ENCODE measurements around the gene CCM2L. TPM values are rescaled to one million over a fixed set of nuclear protein-coding genes. Genes with fewer than 3 reads are reported as not detected.
A peak's percentile ranks its signal among the peaks of the same experiment; 100 is the strongest.

The CCM2L gene
- total and polyA plus RNA-seq, 9 of the 15 experiments (the other 6 are each of a cell fraction or from before 2014, with no cell fraction given), result 0.04 TPM; not detected in 8

- TF ChIP-seq SFPQ (IDR thresholded peaks at IDR 0.05; ENCODE audit: low read depth, low read length) (no peak), CBX3 (IDR thresholded peaks at IDR 0.05; ENCODE audit: borderline replicate concordance in 1 of 2, low read length in 2 of 2) (no peak), TCFL5 (CRISPR knock-in tag; conservative IDR thresholded peaks at IDR 0.05) (no peak), HDAC1 (IDR thresholded peaks at IDR 0.05) (no peak)
- TF ChIP-seq, protein P1, sequence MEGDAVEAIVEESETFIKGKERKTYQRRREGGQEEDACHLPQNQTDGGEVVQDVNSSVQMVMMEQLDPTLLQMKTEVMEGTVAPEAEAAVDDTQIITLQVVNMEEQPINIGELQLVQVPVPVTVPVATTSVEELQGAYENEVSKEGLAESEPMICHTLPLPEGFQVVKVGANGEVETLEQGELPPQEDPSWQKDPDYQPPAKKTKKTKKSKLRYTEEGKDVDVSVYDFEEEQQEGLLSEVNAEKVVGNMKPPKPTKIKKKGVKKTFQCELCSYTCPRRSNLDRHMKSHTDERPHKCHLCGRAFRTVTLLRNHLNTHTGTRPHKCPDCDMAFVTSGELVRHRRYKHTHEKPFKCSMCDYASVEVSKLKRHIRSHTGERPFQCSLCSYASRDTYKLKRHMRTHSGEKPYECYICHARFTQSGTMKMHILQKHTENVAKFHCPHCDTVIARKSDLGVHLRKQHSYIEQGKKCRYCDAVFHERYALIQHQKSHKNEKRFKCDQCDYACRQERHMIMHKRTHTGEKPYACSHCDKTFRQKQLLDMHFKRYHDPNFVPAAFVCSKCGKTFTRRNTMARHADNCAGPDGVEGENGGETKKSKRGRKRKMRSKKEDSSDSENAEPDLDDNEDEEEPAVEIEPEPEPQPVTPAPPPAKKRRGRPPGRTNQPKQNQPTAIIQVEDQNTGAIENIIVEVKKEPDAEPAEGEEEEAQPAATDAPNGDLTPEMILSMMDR (IDR thresholded peaks at IDR 0.05 in 2 of 3, conservative IDR thresholded peaks at IDR 0.05 in 1 of 3; ENCODE audit: insufficient read depth in 2 of 3, low read depth in 1 of 3, low read length in 3 of 3), result no peak
Measured at GRCh38 chr20:31975874-31976273, 34.4 kb upstream of the CCM2L start (continued).

GRCh38 chr20:31977080-31977479 is 33.2 kb upstream of the CCM2L start:
- ATAC-seq, result no peak
- no peak overlapping the region for H2AFZ ChIP-seq (ENCODE audit: low read depth, low read length)
- in situ Hi-C loops (cut with MboI) (no loop called here), intact Hi-C loops (cut with micrococcal nuclease) (no loop called here)
- 1% methylated on average over 4 of the region's 4 CpGs for WGBS (ENCODE audit: insufficient coverage, low coverage, missing lambda C conversion rate)
- no peak overlapping the region for H3K9ac ChIP-seq (ENCODE audit: insufficient read depth in 1 of 2, low read depth in 2 of 2, low read length in 2 of 2)
- no peak overlapping the region for H3K27ac ChIP-seq (ENCODE audit: extremely low read depth, low read depth, low read length)
- FAIRE-seq, result no peak
- POLR2A ChIA-PET, result interaction anchor here (0.6 kb wide), 1 partner anchor 44 kb away, joined by 3 read pairs; no protein-coding TSS in a partner anchor
- H3K9me3 ChIP-seq (replicated peaks; ENCODE audit: control insufficient read depth, insufficient read depth, low read depth, low read length), result no peaks in the 10 kb centered on the region
- TF ChIP-seq CHD1 (IDR thresholded peaks at IDR 0.05; ENCODE audit: low read length) (no peak), RBM15 (IDR thresholded peaks at IDR 0.05; ENCODE audit: insufficient read depth, low read length) (no peak), XRCC3 (IDR thresholded peaks at IDR 0.05) (no peak), RBM17 (IDR thresholded peaks at IDR 0.05; ENCODE audit: borderline replicate concordance, low read depth, low read length) (no peak), RNF2 (IDR thresholded peaks at IDR 0.05) (no peak), FOXJ3 (CRISPR knock-in tag; IDR thresholded peaks at IDR 0.05) (no peak), SMAD2 (IDR thresholded peaks at IDR 0.05; ENCODE audit: low read depth, low read length) (no peak), ZKSCAN8 (CRISPR knock-in tag; IDR thresholded peaks at IDR 0.05) (peak; percentile 63; the same call in 1 of the 2 replicates)
- H3K4me1 ChIP-seq (replicated peaks in 1 of 2; ENCODE audit: control insufficient read depth in 2 of 2, insufficient read depth in 2 of 2, low read length in 2 of 2), result no peaks in the 10 kb centered on the region
- no peak overlapping the region for H3K4me3 ChIP-seq
- no peaks in the 10 kb centered on the region; the same call in 1 of the 2 replicates for H4K20me1 ChIP-seq (replicated peaks; ENCODE audit: control insufficient read depth, insufficient read depth, low read length)
- DNase-seq (ENCODE audit: extremely low read depth in 1 of 4, low spot score in 3 of 4), result no peak
- peaks cover 13 to 32% of the 10 kb centered on the region in 2 experiments; a peak in 3 of 5 replicates for H3K27me3 ChIP-seq (ENCODE audit: control insufficient read depth in 2 of 2, insufficient read depth in 2 of 2, low read length in 2 of 2)
- no TSS peak for BruUV-seq (replicated peaks)
- H3K79me2 ChIP-seq (ENCODE audit: control insufficient read depth, insufficient read depth, low read length), result no peaks in the 10 kb centered on the region
- CTCF ChIA-PET (ENCODE audit: low intra/inter-chr PET ratio), result no interaction called here
- H3K4me2 ChIP-seq (ENCODE audit: insufficient read depth, low read length), result no peak overlapping the region
- no peaks in the 10 kb centered on the region for H3K9me1 ChIP-seq (ENCODE audit: control insufficient read depth, insufficient read depth, low read length)
- no peaks in the 10 kb centered on the region for H3K36me3 ChIP-seq (ENCODE audit: control insufficient read depth, insufficient read depth, low read length)

All from K562 (cell line).